OCI-LY1 (cell line): ENCODE measurements around the gene PC.

Experiments used
- EZH2 ChIP-seq: fragments of 200-600 bp; sonication (generic), shearing (Covaris generic); IDR thresholded peaks from 2 replicates; pipeline ENCODE4 v1.8.0; 2017; ENCODE audit warnings: borderline replicate concordance, mixed run types, mild to moderate bottlenecking, antibody characterized with exemption, low read length, moderate library complexity, mixed read lengths
- TF ChIP-seq, protein P1 (sequence below): fragments of 200-600 bp; sonication (generic), shearing (Covaris generic); IDR thresholded peaks from 2 replicates; pipeline ENCODE4 v1.5.1; 2017; ENCODE audit warnings: mild to moderate bottlenecking, antibody characterized with exemption, low read length, moderate library complexity, mixed read lengths

DNA sequence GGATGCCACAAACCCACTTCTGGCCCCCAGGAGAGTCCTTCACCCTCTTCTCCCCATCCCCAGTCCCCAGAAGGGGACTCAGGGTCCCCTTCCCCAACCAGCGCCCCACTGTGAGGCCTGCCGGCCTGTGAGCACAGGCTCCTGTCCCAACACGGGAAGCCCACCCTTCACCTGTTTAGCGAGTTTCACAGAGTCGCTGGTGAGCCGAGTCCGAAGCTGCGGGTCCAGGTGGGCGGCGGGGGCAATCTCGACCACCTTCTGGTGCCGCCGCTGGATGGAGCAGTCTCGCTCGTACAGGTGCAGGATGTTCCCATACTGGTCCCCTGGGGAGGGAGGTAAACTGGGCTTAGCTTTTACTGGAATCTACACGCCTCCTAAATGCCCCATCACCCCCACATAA lies 88.1 kb downstream of the PC start:
- TF ChIP-seq, protein P1, sequence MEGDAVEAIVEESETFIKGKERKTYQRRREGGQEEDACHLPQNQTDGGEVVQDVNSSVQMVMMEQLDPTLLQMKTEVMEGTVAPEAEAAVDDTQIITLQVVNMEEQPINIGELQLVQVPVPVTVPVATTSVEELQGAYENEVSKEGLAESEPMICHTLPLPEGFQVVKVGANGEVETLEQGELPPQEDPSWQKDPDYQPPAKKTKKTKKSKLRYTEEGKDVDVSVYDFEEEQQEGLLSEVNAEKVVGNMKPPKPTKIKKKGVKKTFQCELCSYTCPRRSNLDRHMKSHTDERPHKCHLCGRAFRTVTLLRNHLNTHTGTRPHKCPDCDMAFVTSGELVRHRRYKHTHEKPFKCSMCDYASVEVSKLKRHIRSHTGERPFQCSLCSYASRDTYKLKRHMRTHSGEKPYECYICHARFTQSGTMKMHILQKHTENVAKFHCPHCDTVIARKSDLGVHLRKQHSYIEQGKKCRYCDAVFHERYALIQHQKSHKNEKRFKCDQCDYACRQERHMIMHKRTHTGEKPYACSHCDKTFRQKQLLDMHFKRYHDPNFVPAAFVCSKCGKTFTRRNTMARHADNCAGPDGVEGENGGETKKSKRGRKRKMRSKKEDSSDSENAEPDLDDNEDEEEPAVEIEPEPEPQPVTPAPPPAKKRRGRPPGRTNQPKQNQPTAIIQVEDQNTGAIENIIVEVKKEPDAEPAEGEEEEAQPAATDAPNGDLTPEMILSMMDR = no peak
- no peak for TF ChIP-seq EZH2
